Mesothelial cell of epicardium (in vitro differentiated cells): ENCODE data around the gene PACSIN1. TPM values are rescaled to one million over a fixed set of nuclear protein-coding genes. Genes with fewer than 3 reads are reported as not detected.

ENCODE experiments used
- DNase-seq, 2 experiments: peaks; one replicate each; pipeline ENCODE4 v3.0.0; 2021; ENCODE audit warnings: low spot score in 2 of 2; ENCODE audit not compliant: unreplicated experiment in 2 of 2
- H3K27ac Mint-ChIP-seq: 2 replicates; pipeline ENCODE4 v1.8.0; 2021; ENCODE audit warnings: mixed read lengths
- H3K27me3 Mint-ChIP-seq: 2 replicates; pipeline ENCODE4 v1.8.0; 2021; ENCODE audit warnings: low read depth, mixed read lengths
- H3K36me3 Mint-ChIP-seq: 2 replicates; pipeline ENCODE4 v1.8.0; 2021; ENCODE audit warnings: mixed read lengths
- H3K4me1 Mint-ChIP-seq: 2 replicates; pipeline ENCODE4 v1.8.0; 2021; ENCODE audit warnings: mixed read lengths
- H3K4me3 Mint-ChIP-seq: 2 replicates; pipeline ENCODE4 v1.8.0; 2021; ENCODE audit warnings: mild to moderate bottlenecking, moderate library complexity, mixed read lengths
- H3K9me3 Mint-ChIP-seq: 2 replicates; pipeline ENCODE4 v1.8.0; 2021; ENCODE audit warnings: mixed read lengths
- total RNA-seq: library from RNA; stranded (reverse); gene quantifications from 3 replicates; pipeline ENCODE4 v1.2.1, GENCODE V29; 2021
- TF ChIP-seq, protein P1 (sequence below): fragments of 200-600 bp; sonication (generic); IDR thresholded peaks from one replicate; pipeline ENCODE4 v1.5.0; 2021; ENCODE audit warnings: antibody characterized with exemption; ENCODE audit not compliant: unreplicated experiment

The PACSIN1 gene
- total RNA-seq, 1 donor from 2014 or later: 3.3 TPM

DNA sequence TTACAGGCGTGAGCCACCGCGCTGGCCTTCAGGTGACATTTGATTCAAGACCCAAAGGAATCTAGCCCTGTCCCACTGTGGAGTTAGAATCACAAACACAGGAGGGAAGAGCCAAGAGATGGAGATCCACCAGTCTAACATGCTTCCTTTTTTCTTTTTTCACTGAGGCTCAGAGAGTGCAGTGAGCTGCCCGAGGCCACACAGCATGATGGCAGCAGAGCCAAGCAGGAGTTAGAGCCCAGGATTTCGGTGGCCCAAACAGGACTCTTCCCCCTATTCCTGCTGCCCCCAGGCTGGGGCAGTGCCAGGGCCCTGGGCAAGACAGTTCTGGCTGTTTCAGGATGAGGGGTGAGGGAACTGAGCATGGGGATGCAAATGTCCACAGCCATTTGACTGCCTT lies 98.3 kb downstream of the PACSIN1 start:
- no peak overlapping the region for H3K4me3 Mint-ChIP-seq
- H3K36me3 Mint-ChIP-seq: no peaks in the 10 kb centered on the region
- H3K9me3 Mint-ChIP-seq: no peaks in the 10 kb centered on the region
- DNase-seq: no peak
- TF ChIP-seq, protein P1, sequence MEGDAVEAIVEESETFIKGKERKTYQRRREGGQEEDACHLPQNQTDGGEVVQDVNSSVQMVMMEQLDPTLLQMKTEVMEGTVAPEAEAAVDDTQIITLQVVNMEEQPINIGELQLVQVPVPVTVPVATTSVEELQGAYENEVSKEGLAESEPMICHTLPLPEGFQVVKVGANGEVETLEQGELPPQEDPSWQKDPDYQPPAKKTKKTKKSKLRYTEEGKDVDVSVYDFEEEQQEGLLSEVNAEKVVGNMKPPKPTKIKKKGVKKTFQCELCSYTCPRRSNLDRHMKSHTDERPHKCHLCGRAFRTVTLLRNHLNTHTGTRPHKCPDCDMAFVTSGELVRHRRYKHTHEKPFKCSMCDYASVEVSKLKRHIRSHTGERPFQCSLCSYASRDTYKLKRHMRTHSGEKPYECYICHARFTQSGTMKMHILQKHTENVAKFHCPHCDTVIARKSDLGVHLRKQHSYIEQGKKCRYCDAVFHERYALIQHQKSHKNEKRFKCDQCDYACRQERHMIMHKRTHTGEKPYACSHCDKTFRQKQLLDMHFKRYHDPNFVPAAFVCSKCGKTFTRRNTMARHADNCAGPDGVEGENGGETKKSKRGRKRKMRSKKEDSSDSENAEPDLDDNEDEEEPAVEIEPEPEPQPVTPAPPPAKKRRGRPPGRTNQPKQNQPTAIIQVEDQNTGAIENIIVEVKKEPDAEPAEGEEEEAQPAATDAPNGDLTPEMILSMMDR: no peak
- H3K27ac Mint-ChIP-seq: no peak overlapping the region
- no peaks in the 10 kb centered on the region for H3K4me1 Mint-ChIP-seq
- H3K27me3 Mint-ChIP-seq: no peaks in the 10 kb centered on the region

GRCh38 chr6:34565722-34566137 lies 99.9 kb downstream of the PACSIN1 start:
- Mint-ChIP-seq H3K9me3 (no peaks in the 10 kb centered on the region), H3K27ac (no peak overlapping the region), H3K36me3 (no peaks in the 10 kb centered on the region), H3K27me3 (no peaks in the 10 kb centered on the region), H3K4me1 (no peaks in the 10 kb centered on the region), H3K4me3 (no peak overlapping the region)
- TF ChIP-seq, protein P1: no peak
- DNase-seq: no peak

DNA sequence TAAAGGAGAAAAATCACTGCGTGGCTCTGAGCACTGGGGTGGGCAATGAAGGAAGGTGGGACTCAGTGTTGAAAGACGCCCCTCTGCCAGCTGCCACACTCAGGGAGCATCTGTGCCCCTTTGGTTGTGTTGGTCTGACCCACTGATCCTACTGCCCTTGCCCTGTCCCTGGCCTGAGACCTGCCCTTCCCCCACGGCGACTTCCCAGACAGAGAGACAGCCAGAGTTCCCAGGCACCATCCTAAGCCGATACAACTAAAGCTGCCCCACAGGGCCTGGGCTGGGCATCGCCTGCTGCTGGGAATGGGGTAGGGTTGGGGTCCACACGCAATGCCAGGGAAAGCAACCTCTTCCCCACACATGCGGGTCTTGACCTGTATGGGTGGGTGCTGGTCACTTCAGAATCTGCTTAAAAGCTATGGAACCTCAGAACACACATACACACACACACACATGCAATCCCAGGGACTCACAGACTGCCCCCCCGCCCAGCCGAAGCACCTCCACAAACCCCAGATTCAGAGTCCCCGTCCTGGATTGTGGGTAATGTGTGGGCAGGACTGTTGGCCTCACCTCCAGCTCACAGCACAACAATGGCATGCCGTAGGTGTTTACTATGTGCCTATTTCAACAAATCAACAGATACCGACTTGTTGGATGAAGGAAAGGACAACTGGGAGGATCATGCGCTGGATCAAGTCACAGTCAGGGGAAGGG lies 101.1 kb downstream of the PACSIN1 start:
- no peak for DNase-seq
- no peaks in the 10 kb centered on the region for H3K9me3 Mint-ChIP-seq
- no peak overlapping the region for H3K4me3 Mint-ChIP-seq
- no peak overlapping the region for H3K27ac Mint-ChIP-seq
- H3K36me3 Mint-ChIP-seq: no peaks in the 10 kb centered on the region
- H3K4me1 Mint-ChIP-seq: no peaks in the 10 kb centered on the region
- no peaks in the 10 kb centered on the region for H3K27me3 Mint-ChIP-seq
- TF ChIP-seq, protein P1: no peak

- Mint-ChIP-seq H3K4me3 (no peak overlapping the region), H3K27ac (no peak overlapping the region), H3K36me3 (no peaks in the 10 kb centered on the region), H3K27me3 (no peaks in the 10 kb centered on the region), H3K4me1 (no peaks in the 10 kb centered on the region), H3K9me3 (no peaks in the 10 kb centered on the region)
- TF ChIP-seq, protein P1: no peak
- DNase-seq: no peak
Measured at GRCh38 chr6:34568341-34569201, 102.7 kb downstream of the PACSIN1 start.

- no peak for DNase-seq
- H3K36me3 Mint-ChIP-seq: no peaks in the 10 kb centered on the region
- no peaks in the 10 kb centered on the region for H3K9me3 Mint-ChIP-seq
- no peaks in the 10 kb centered on the region for H3K27me3 Mint-ChIP-seq
- no peak overlapping the region for H3K4me3 Mint-ChIP-seq
- H3K4me1 Mint-ChIP-seq: no peaks in the 10 kb centered on the region
- TF ChIP-seq, protein P1: no peak
- no peak overlapping the region for H3K27ac Mint-ChIP-seq
Measured at GRCh38 chr6:34569361-34569973, 103.6 kb downstream of the PACSIN1 start.
